IPS DF 19.7 (cell line): ENCODE data around the gene TMEM258.

Experiments used
- DNase-seq: peaks from one replicate; pipeline ENCODE4 v3.0.0-alpha.2; 2013; ENCODE audit warnings: low read depth, low spot score

The TMEM258 gene

GRCh38 chr11:61820174-61820573 is 27.8 kb upstream of the TMEM258 start:
- no peak for DNase-seq

GRCh38 chr11:61817471-61818202 is 25.2 kb upstream of the TMEM258 start:
- DNase-seq, result no peak

- peak; percentile 78 for DNase-seq
These were observed 24.5 kb upstream of the TMEM258 start, which contains the start of gene FADS1 for GRCh38 chr11:61816736-61817455. Gene FADS1, minus strand, starts transcription at chr11:61817003. Its CDS starts 74 bp downstream, at chr11:61816929.

- DNase-seq, result no peak
These were observed 23.7 kb upstream of the TMEM258 start for GRCh38 chr11:61815790-61816735.

GRCh38 chr11:61814958-61815789 is 22.8 kb upstream of the TMEM258 start:
- DNase-seq, result peak; percentile 91

DNA sequence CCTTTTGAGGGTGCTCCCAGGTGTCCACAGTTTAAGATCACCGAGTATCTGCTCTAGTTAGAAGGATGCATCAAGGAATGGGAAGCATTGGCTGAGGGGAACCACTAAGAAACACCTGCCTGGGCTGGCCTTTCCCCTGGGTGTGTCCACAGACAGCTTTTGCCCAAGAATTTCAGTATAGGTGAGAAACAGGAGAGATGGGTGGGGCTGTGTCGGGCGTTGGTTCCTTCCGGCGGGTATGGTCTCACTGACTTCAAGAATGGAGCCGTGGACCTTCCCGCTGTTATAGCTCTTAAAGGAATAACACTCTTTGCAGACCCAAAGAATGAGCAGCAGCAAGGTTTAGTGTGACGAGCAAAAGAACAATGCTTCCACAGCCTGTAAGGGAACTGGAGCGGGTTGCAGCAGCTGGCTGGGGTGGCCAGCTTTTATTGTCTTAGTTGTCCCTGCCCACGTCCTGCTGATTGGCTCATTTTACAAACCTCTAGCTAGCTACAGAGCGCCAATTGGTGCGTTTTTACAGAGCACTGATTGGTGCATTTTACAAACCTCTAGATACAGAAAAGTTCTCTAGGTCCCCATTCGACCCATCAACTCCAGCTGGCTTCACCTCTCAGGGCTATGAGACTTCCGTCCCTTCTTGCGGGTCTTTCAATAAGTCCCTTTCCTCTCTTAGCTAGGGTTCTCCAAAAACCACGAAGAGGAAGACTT is 22.0 kb upstream of the TMEM258 start:
- DNase-seq, result no peak

GRCh38 chr11:61812736-61813411 is 20.5 kb upstream of the TMEM258 start:
- DNase-seq, result no peak

- no peak for DNase-seq
These were observed 19.4 kb upstream of the TMEM258 start for GRCh38 chr11:61811831-61812230.

GRCh38 chr11:61810671-61811175 is 18.3 kb upstream of the TMEM258 start:
- no peak for DNase-seq

DNA sequence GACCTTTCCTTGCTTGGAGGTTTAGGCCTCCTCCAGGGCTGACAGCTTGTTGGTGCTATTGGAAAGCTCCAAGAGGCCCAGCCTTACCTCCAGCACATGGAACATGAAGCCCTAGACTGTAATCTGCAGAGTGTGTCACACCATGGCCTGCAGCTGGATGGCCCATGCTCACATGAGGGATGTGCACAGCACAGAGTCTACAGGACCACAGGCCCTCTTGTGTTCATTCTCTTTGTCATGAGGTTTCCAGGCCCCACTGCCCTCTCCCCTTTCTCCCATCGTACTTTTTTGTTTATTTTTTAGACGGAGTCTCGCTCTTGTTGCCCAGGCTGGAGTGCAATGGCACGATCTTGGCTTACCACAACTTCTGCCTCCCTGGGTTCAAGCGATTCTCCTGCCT is 14.4 kb upstream of the TMEM258 start:
- no peak for DNase-seq

- no peak for DNase-seq
These were observed 12.7 kb upstream of the TMEM258 start for GRCh38 chr11:61805146-61805545.

- no peak for DNase-seq
These were observed 11.7 kb upstream of the TMEM258 start for GRCh38 chr11:61803889-61804647.

- DNase-seq, result no peak
These were observed 10.2 kb upstream of the TMEM258 start for GRCh38 chr11:61802605-61803004.

DNA sequence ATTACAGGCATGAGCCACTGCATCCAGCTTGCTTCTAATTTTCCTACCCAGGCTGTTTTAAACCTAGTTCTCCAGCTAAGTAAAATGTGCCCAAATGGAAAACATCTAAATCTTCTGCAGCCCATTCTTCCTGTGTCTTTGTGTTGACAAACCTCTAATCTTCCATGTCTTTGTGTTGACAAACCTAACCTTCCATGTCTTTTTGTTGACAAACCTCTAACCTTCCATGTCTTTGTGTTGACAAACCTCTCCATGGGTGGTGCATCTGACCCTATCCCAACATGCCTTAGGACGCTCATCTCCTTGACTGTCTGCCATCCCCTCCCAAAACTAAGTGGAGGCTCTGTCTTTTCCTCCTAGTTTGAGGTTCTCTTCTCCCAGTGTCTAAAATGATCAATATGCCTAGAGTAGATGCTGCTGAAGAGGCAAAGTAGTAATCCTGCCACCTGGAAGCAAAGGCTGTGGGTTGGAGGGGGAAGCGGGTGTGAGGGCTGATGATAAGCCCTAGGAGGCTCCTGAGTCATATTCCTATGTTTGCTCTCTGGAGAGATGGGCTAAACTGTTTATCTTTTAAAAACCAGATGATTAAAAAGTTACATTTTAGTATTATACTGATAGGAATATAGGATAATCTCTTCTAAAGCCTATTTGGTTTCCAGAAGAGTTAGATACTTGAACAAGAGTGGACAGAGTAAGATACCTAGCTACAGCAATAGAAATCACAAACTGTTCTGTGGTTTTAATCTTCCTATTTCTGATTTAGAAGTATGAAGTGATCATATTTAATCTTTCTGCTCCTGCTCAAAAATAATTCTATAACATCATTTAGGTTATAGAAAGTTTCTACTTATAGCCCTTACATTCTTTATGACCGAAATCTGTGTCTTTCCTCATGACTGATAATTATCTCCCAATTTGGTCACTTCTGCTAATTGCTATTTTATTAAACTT is 8.2 kb upstream of the TMEM258 start:
- DNase-seq, result no peak

GRCh38 chr11:61799665-61800284 is 7.4 kb upstream of the TMEM258 start:
- DNase-seq, result no peak

DNA sequence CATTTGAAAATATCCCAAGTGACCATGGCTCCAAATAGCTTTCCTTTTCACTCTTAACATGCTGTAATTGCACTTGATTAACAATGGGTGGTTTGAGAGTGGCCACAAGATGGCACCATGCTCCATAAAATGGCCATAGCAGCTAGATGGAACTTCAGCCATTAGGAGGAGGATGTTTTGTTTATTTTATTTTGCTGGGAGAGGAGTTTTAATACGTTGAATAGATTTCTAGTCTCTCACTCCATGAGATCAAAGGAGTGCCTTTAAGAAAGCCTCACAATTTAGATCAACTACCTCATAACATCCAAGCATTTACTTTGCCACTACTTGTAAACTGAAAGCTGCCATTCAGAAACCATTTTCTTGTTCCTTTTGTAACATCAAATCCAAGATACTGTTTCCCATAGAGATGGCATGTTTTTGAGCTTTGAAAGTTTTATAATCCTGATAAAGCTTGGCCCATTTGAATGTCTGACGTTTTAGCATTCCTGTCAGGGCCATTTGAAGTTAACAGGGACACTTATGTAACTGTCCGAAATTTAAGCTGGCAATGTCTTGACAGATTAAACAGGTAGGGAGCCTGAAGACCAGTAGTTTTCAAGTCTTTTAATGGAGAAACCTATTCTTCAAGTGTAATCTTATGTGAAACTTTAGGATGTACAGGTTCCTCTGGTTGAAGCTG is 5.0 kb upstream of the TMEM258 start:
- DNase-seq, result no peak
